Sigmoid colon (tissue), 7 donors: ENCODE data around the gene SSPN. TPM values are rescaled to one million over a fixed set of nuclear protein-coding genes. Genes with fewer than 3 reads are reported as not detected.
A peak's percentile ranks its signal among the peaks of the same experiment; 100 is the strongest.

Experiments
- DNase-seq: peaks from one replicate; pipeline ENCODE4 v3.0.0-alpha.2; 2019
- H3K27ac ChIP-seq, 4 donors: fragments of 200-600 bp; sonication (generic); one replicate each; pipeline ENCODE4 v1.5.1; 2016 to 2019; ENCODE audit warnings: mild to moderate bottlenecking in 1 of 4
- H3K27me3 ChIP-seq, 3 donors: fragments of 200-600 bp; sonication (generic); one replicate each; pipeline ENCODE4 v1.5.1; 2019; ENCODE audit warnings: mild to moderate bottlenecking in 1 of 3
- H3K36me3 ChIP-seq, 4 donors: fragments of 200-600 bp; sonication (generic); one replicate each; pipeline ENCODE4 v1.5.1; 2016 to 2019
- H3K4me1 ChIP-seq, 4 donors: fragments of 200-600 bp; sonication (generic); one replicate each; pipeline ENCODE4 v1.5.1; 2017 to 2019
- H3K4me3 ChIP-seq, 4 donors: fragments of 200-600 bp; sonication (generic); one replicate each; pipeline ENCODE4 v1.5.1; 2017 to 2019; ENCODE audit warnings: mild to moderate bottlenecking in 2 of 4, moderate library complexity in 1 of 4
- H3K9me3 ChIP-seq, 4 donors: fragments of 200-600 bp in 3 of 4; sonication (generic) in 3 of 4; one replicate each; pipeline versions ENCODE4 v1.5.1 to v1.6.1; 2013 to 2019
- EP300 ChIP-seq, 4 donors: sonication (generic); formaldehyde crosslinking; IDR thresholded peaks; one replicate each; pipeline ENCODE4 v1.6.1; 2017; ENCODE audit warnings: antibody characterized with exemption in 4 of 4
- POLR2A ChIP-seq, 2 donors: fragments of 450-650 bp; IDR thresholded peaks; one replicate each; pipeline ENCODE4 v1.6.1; 2016; ENCODE audit warnings: antibody characterized with exemption in 2 of 2, mild to moderate bottlenecking in 2 of 2, moderate library complexity in 2 of 2
- POLR2AphosphoS5 ChIP-seq, 4 donors: sonication (generic); formaldehyde crosslinking; IDR thresholded peaks; one replicate each; pipeline ENCODE4 v1.6.1; 2017; ENCODE audit warnings: antibody characterized with exemption in 4 of 4
- WGBS, 2 donors: extraction: QIAGEN DNeasy Blood & Tissue Kit; methylation state at CpG; one replicate each; pipeline ENCODE4 v1.1.7; 2013; 5-methylcytosine and 5-hydroxymethylcytosine counted together
- intact Hi-C: fragments of 100-400 bp; cut with DNase I; formaldehyde crosslinking; loops from one replicate; pipeline ENCODE4 v1.15.1; 2023
- polyA plus RNA-seq, 3 donors: library from polyadenylated mRNA; stranded (reverse); fragments of 200-250 nt; gene quantifications; one replicate each; pipeline ENCODE4 v1.2.3, GENCODE V29; 2013
- total RNA-seq, 4 donors: library from RNA; depleted of rRNA; stranded (reverse); fragments of >200 nt; gene quantifications; one replicate each; pipeline ENCODE4 v1.1.0, GENCODE V29; 2016
- TF ChIP-seq, protein P1 (sequence below), 4 experiments: fragments of 450-650 bp in 3 of 4; fragments of 200-600 bp in 1 of 4; IDR thresholded peaks; one replicate each; pipeline ENCODE4 v1.5.1; 2016 to 2019; ENCODE audit warnings: antibody characterized with exemption in 4 of 4, mild to moderate bottlenecking in 3 of 4, moderate library complexity in 2 of 4
- donor health status: healthy with polysubstance abuse.
- donor health status: Bipolar disorder and iron deficiency.
- donor health status: healthy.

Gene SSPN
- total and polyA plus RNA-seq, 7 donors: 3.2 to 54.0 (median 30.3) TPM

DNA sequence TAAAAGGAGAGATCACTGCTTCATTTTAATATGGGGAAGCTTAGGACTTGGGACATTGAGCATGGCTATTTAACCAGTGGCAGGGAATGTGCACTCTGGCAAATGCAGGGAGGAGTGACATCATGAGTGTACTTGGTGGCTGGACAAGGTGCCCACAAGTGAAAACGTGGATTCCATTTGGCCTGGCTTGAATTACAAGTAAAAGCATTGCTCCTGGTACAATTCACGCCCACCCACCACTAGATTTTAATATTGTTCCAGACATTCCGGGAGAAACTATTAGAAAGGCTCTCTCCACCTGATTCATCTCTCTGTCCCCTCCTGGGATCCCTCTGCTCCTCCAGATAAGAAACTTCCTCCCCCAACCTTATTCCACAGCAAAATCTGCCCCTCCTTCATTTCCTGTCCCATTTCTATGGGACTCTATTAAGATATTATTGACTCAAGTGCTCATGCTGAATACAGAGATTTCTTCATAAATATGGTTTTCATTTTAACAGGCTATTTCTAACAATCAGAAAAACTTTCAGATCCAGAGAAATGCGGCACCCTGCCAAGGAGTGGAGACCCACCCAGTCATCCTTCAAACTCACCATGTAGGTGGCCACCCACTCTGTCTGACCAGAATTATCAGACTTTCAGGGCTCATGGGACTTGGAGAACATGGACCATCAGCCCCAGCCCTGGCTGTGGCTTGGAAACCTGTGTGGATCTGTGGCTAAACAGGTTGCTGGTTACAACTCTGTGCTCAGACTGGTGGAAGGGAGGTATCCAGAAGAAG lies 43.2 kb downstream of the SSPN start:
- TF ChIP-seq EP300 (IDR thresholded peaks at IDR 0.05) (no peak), POLR2A (IDR thresholded peaks at IDR 0.05) (no peak), POLR2AphosphoS5 (IDR thresholded peaks at IDR 0.05) (no peak)
- TF ChIP-seq, protein P1, sequence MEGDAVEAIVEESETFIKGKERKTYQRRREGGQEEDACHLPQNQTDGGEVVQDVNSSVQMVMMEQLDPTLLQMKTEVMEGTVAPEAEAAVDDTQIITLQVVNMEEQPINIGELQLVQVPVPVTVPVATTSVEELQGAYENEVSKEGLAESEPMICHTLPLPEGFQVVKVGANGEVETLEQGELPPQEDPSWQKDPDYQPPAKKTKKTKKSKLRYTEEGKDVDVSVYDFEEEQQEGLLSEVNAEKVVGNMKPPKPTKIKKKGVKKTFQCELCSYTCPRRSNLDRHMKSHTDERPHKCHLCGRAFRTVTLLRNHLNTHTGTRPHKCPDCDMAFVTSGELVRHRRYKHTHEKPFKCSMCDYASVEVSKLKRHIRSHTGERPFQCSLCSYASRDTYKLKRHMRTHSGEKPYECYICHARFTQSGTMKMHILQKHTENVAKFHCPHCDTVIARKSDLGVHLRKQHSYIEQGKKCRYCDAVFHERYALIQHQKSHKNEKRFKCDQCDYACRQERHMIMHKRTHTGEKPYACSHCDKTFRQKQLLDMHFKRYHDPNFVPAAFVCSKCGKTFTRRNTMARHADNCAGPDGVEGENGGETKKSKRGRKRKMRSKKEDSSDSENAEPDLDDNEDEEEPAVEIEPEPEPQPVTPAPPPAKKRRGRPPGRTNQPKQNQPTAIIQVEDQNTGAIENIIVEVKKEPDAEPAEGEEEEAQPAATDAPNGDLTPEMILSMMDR (IDR thresholded peaks at IDR 0.05): no peak
- DNase-seq: no peak
- no peak overlapping the region for H3K4me3 ChIP-seq
- no peaks in the 10 kb centered on the region for H3K36me3 ChIP-seq
- H3K4me1 ChIP-seq: peaks cover 0 to 25% (median 17%) of the 10 kb centered on the region in 4 donors
- no peaks in the 10 kb centered on the region for H3K9me3 ChIP-seq
- peak overlapping the region in 2 of 4 donors; percentile 1 to 66 for H3K27ac ChIP-seq
- WGBS, 2 donors: 85 to 89% methylated on average over 4 of the region's 4 CpGs
- no peaks in the 10 kb centered on the region for H3K27me3 ChIP-seq
- intact Hi-C loops: no loop called here

DNA sequence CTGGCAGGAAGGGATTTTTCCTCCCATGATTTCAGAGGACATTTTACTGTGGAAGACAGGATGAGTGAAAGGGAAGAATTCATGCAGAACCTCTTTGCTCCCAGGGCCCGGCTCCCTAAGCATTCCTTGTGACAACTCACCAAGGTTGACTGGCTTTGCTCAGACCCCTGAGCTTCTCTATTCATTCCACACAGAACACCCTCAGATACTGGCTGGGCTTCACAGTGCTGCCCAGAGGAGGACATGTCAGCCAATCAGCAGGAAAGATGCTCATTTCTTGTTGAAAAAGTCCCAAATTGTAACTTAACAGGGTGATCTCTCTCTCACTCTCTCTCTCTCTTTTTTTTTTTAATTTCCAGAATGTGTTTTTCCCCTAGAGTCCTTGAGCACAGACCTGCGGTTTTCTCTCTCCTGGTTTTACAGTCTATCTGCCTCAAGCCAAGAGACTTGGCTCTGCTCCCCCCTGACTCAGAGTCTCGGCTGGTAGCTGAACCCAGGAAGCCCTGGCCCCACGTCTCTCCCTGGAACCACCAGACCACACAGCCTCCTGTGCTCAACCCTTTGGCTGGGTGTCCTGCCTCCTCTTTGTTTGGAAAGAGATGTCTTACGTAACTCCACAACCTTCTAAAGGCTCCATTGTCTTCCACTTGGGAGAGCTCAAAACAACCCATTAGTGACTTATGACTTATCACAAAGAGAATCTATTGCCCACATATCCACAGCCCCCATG lies 43.9 kb downstream of the SSPN start:
- Histone ChIP-seq H3K36me3 (no peaks in the 10 kb centered on the region), H3K9me3 (no peaks in the 10 kb centered on the region), H3K27ac (peak overlapping the region; percentile 1 to 66 (median 20)), H3K4me3 (no peak overlapping the region), H3K27me3 (no peaks in the 10 kb centered on the region), H3K4me1 (peaks cover 0 to 17% (median 13%) of the 10 kb centered on the region in 4 donors)
- 75 to 82% methylated on average over 5 of the region's 5 CpGs for WGBS, 2 donors
- peak; percentile 93 for DNase-seq
- TF ChIP-seq POLR2AphosphoS5 (IDR thresholded peaks at IDR 0.05) (peak in 2 of 4 donors; percentile 10 to 24), EP300 (IDR thresholded peaks at IDR 0.05) (no peak), POLR2A (IDR thresholded peaks at IDR 0.05) (no peak)
- TF ChIP-seq, protein P1 (IDR thresholded peaks at IDR 0.05): no peak
- intact Hi-C loops: no loop called here

DNA sequence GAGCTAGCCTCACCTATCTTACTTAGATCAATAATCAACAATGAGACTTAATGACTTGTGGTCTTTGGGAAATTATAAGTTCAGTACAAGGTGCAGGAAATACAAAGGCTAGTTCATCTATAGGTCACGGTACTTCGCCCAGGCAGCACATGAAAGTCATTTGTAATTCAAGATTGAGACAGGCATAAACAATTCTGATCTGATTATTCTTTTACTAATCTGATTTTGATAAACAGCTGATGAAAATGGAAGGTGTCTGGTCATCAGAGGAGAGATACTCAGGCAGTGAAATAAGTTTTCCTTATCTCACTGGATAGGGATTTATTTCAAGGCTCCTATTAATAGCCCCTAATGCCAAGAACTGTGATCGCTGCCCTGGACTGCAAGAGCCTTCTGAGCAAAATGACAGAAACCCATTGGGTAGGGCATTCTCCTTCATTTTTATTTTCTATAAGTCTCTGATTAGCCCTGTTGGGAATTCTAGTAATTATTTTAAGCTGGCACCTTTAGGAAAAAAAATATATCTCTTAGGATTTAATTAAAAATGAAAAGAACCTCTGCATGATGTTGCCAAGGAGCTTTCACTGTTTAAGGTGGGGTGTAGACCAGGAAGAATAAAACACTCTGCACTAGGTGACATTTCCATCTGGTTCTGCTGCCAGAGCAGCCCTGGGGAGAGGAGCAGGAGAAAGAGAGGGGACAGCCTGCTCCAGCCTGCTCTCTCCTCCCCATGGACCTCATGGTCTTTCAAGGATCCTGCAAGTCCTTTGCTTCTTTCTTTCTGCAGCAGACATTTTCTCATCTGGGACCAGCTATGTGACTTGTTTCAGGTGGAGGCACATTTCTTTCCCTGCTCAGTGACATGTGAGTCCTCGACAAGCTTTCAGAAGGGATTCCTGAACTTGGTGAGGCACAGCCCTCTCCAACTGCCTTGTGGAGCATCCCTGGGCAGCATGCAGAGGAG lies 44.8 kb downstream of the SSPN start:
- Histone ChIP-seq H3K27ac (peak overlapping the region in 2 of 4 donors; percentile 30 to 66), H3K4me1 (peaks cover 0 to 13% (median 11%) of the 10 kb centered on the region in 4 donors), H3K4me3 (no peak overlapping the region), H3K9me3 (no peaks in the 10 kb centered on the region), H3K36me3 (no peaks in the 10 kb centered on the region), H3K27me3 (no peaks in the 10 kb centered on the region)
- TF ChIP-seq POLR2A (IDR thresholded peaks at IDR 0.05): no peak
- no peak for TF ChIP-seq POLR2AphosphoS5 (IDR thresholded peaks at IDR 0.05)
- TF ChIP-seq, protein P1 (IDR thresholded peaks at IDR 0.05): no peak
- no peak for TF ChIP-seq EP300 (IDR thresholded peaks at IDR 0.05)
- 92 to 93% methylated on average over 4 of the region's 4 CpGs for WGBS, 2 donors
- no peak for DNase-seq
- intact Hi-C loops: no loop called here

DNA sequence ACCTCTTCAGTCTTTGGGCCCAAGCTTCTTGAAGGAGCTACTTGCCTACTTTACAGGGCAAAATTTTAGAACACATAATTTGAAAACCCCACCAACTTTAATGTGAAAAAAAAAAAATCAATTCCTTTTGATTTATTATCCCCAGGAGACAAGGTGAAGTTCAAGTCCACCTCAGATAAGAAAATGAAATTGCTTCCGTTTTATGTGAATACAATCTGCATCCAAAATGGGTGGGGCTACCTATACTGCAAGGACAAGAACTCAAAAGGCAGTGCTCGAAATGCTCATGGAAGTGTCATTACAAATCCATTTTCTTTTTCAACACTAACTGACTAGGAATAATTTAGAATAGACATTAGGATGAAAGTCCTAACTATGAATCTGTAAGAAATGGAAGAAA lies 45.7 kb downstream of the SSPN start:
- WGBS, 2 donors: 16 to 68% methylated on average over 2 of the region's 2 CpGs
- H3K4me1 ChIP-seq: peaks cover 0 to 13% (median 11%) of the 10 kb centered on the region in 4 donors
- TF ChIP-seq POLR2A (IDR thresholded peaks at IDR 0.05) (no peak), EP300 (IDR thresholded peaks at IDR 0.05) (no peak), POLR2AphosphoS5 (IDR thresholded peaks at IDR 0.05) (no peak)
- TF ChIP-seq, protein P1 (IDR thresholded peaks at IDR 0.05): no peak
- H3K27me3 ChIP-seq: no peaks in the 10 kb centered on the region
- intact Hi-C loops: no loop called here
- H3K9me3 ChIP-seq: no peaks in the 10 kb centered on the region
- no peak for DNase-seq
- H3K4me3 ChIP-seq: no peak overlapping the region
- H3K27ac ChIP-seq: no peak overlapping the region
- H3K36me3 ChIP-seq: no peaks in the 10 kb centered on the region
